IPS-15b (cell line): ENCODE measurements around the gene HSD3B2.

Experiments
- H3K27me3 ChIP-seq: one replicate; pipeline ENCODE4 v1.6.1; 2013; ENCODE audit warnings: low read length; ENCODE audit not compliant: control insufficient read depth, insufficient read depth
- H3K36me3 ChIP-seq: one replicate; pipeline ENCODE4 v1.6.1; 2013; ENCODE audit warnings: low read length; ENCODE audit not compliant: control insufficient read depth, insufficient read depth
- H3K4me1 ChIP-seq: one replicate; pipeline ENCODE4 v1.6.1; 2013; ENCODE audit warnings: mild to moderate bottlenecking, low read length; ENCODE audit not compliant: control insufficient read depth, insufficient read depth
- H3K4me3 ChIP-seq: one replicate; pipeline ENCODE4 v1.5.1; 2013; ENCODE audit warnings: low read depth, low read length
- H3K9ac ChIP-seq: one replicate; pipeline ENCODE4 v1.6.1; 2013; ENCODE audit warnings: low read depth, mild to moderate bottlenecking, low read length
- H3K9me3 ChIP-seq: one replicate; pipeline ENCODE4 v1.6.1; 2013; ENCODE audit warnings: mild to moderate bottlenecking, low read length; ENCODE audit not compliant: control insufficient read depth, insufficient read depth

Gene HSD3B2

DNA sequence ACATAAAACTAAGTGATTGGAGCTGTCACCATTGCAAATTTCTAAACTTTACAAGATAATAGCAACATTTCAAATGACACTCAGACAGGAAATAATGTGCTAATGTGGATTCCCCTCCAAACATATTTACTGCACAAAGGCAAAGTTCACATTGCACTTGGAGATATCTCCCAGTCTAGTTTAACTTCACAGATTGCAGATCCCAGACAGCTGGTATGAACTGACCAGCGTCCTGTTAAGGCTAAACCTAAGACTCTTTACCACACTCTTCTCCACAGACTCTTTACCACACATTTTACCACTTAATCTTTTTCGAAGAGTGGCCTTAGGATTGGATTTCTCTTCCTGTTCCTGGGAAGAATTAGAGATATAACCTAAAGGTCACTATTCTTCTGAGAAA lies 51.5 kb downstream of the HSD3B2 start:
- Histone ChIP-seq H3K27me3 (no peaks in the 10 kb centered on the region), H3K9me3 (no peaks in the 10 kb centered on the region), H3K4me1 (peaks cover 2% of the 10 kb centered on the region), H3K4me3 (no peak overlapping the region), H3K36me3 (no peaks in the 10 kb centered on the region), H3K9ac (no peak overlapping the region)

DNA sequence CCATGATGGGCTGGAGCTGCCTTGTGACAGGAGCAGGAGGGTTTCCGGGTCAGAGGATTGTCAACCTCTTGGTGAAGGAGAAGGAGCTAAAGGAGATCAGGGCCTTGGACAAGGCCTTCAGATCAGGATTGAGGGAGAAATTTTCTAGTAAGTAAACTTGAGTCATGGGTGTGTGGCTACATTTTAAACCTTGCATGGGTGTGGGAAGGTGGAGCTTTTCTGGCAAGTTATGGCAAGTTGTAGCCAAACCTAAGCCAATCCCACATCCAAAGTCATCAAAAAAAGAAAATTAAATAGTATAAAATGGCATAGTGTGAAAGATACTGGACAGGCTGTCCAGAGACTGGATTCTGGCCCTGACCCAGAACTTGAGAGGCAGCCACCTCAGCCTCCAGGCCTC lies 52.3 kb downstream of the HSD3B2 start:
- H3K9ac ChIP-seq: no peak overlapping the region
- no peaks in the 10 kb centered on the region for H3K9me3 ChIP-seq
- H3K4me3 ChIP-seq: no peak overlapping the region
- peaks cover 2% of the 10 kb centered on the region for H3K4me1 ChIP-seq
- no peaks in the 10 kb centered on the region for H3K36me3 ChIP-seq
- no peaks in the 10 kb centered on the region for H3K27me3 ChIP-seq

DNA sequence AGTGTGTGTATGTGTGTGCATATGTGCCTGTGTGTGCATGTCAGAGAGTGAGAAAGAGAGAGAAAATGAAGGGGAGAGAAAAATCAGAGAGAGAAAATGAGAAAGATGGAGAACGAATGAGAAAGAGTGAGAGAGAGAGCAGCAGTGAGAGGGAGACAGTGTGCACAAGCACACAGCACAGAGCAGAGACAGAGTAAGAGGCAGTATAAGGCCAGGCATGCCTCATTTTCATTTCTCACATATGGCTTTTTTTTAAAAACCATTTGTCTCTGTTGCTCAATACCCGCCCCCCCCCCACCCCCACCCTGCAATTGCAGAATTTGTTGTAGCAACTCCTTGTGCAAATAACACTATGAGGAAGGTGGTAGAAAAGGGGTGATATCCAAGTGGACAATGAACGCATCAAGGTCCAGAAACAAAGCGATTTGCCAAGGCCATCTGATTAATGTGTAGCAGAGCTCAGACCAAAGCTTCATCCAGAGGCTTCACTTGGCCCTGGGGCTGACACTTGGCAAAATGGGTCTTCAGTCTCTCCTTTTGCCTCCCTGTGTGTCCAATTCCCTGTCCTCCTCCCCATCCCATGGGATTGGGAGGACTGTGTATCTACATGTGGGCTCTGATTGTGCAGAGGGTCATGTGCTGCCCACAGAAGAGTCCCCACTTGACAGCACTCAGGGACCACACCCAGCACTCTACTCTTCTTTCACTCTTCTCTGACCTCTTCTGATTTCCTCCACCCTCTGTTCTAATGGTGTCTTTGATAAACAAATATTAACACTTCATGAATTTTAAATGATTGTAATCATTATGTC lies 53.1 kb downstream of the HSD3B2 start:
- Histone ChIP-seq H3K9me3 (no peaks in the 10 kb centered on the region), H3K27me3 (no peaks in the 10 kb centered on the region), H3K36me3 (no peaks in the 10 kb centered on the region), H3K9ac (no peak overlapping the region), H3K4me3 (no peak overlapping the region), H3K4me1 (peaks cover 2% of the 10 kb centered on the region)

DNA sequence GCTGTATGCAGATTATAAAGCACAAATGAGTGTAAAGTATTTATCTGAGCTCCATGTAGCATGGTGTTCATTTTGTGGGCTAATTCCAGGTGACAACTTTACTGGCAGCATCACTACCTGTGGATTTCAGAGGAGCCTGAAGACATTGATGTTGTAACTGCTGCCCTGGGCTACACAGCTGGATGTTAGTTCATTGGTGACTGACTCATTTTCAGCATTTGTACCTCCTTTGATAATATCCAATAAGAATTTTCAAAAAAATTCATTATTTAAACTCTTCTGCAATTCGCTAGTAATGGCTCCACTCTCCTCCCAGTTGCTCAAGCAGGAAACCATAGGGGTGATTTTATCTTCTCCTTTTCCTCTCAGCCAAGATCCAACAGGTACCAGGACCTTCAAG lies 54.8 kb downstream of the HSD3B2 start:
- H3K27me3 ChIP-seq: no peaks in the 10 kb centered on the region
- no peak overlapping the region for H3K4me3 ChIP-seq
- H3K4me1 ChIP-seq: peaks cover 2% of the 10 kb centered on the region
- H3K36me3 ChIP-seq: no peaks in the 10 kb centered on the region
- H3K9ac ChIP-seq: no peak overlapping the region
- no peaks in the 10 kb centered on the region for H3K9me3 ChIP-seq

DNA sequence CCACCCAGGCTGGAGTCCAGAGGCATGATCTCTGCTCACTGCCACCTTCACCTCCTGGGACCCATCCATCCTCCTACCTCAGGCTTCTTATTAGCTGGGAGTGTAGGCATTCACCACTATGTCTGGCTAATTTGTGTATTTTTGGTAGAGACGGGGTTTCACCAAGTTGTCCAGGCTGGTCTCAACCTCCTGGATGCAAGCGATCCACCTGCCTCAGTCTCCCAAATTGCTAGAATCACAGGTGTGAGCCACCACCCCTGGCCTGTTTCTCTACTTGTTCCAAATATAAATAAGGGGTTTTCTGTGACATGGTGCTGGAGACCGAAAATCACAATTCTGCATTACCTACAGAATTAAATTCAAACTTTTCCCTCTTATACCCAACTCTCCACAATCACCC lies 55.4 kb downstream of the HSD3B2 start:
- Histone ChIP-seq H3K9ac (no peak overlapping the region), H3K4me3 (no peak overlapping the region), H3K9me3 (no peaks in the 10 kb centered on the region)

DNA sequence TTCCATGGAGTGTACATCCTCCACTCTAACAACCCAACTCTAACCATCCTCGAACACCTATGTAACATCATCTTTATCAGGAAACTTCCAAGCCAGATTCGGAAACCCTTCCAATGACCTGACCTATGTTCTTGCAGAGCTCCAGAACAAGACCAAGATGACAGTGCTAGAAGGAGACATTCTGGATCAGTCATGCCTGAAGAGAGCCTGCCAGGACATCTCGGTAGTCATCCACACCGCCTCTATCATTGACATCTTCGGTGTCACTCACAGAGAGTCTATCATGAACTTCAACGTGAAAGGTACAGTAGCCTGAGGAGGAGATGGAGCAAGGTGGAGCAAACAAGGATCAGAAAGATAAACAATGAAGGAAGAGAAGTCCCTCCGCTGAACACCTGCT lies 56.0 kb downstream of the HSD3B2 start:
- Histone ChIP-seq H3K9ac (no peak overlapping the region), H3K27me3 (no peaks in the 10 kb centered on the region), H3K36me3 (no peaks in the 10 kb centered on the region), H3K9me3 (no peaks in the 10 kb centered on the region), H3K4me1 (peaks cover 2% of the 10 kb centered on the region), H3K4me3 (no peak overlapping the region)

More for the DNA sequence above, 55.4 kb downstream of the HSD3B2 start:
- Histone ChIP-seq H3K36me3 (no peaks in the 10 kb centered on the region), H3K27me3 (no peaks in the 10 kb centered on the region), H3K4me1 (peaks cover 2% of the 10 kb centered on the region)

DNA sequence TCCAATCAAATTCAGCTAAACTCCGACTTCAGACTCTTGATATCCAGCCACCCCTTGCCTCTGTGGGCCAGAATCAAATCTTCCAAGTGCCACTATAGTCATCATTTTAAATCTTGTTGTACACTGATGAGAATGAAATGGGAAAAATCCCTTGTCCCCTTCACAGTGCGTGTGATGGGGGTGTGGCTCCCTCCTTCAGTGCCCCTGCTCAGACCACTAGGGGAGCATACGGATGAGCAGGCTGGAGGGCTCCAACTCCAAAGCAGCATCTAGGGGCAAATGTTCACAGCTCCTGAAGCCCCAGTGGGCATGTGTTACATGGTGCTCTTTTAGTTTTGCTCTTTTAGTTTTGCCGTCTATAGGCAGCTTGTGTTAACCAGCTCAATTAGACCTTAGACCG lies 56.6 kb downstream of the HSD3B2 start:
- Histone ChIP-seq H3K9me3 (no peaks in the 10 kb centered on the region), H3K4me1 (peaks cover 3% of the 10 kb centered on the region), H3K9ac (no peak overlapping the region), H3K27me3 (no peaks in the 10 kb centered on the region), H3K36me3 (no peaks in the 10 kb centered on the region), H3K4me3 (no peak overlapping the region)

DNA sequence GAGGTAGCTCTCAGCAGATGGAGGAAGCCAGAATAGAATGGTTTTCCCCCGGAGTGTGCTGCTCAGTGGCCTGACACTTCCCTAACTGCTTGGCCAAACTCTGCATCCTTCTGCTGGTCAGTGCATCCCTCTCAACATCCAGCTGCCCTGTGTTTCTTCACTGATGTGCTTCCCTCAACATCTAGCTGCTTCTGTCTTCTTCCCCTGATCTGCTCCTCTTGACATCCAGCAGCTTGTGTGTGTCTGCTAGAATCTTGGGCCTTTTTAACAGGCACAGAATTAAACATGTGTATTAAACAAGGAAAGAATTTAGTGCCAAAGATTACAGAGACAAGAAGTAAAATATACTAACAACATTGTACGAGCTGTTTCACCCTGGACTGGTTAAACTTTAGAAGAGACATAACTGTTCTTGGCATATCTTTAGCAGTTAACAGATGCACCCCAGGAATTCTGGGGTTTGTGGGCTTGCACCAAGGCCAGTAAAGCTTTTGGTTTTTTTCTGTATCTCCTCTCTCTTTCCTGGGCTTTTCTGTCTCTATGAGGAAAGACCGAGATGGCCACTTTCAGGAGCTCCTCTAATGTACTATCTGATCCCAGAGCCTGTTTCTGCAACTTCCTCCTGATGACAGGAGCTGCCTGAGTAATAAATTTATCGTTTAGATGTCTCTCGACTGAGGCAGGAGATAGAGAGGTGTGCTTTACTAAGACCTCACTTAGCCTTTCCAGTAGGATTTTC lies 57.3 kb downstream of the HSD3B2 start:
- Histone ChIP-seq H3K9ac (no peak overlapping the region), H3K9me3 (no peaks in the 10 kb centered on the region), H3K4me3 (no peak overlapping the region), H3K4me1 (peaks cover 3% of the 10 kb centered on the region), H3K36me3 (no peaks in the 10 kb centered on the region), H3K27me3 (no peaks in the 10 kb centered on the region)
